ENCODE measurements around the gene MACO1. TPM values are rescaled to one million over a fixed set of nuclear protein-coding genes. Genes with fewer than 3 reads are reported as not detected.

The MACO1 gene
- total and polyA plus RNA-seq, 2 of the 8 experiments (the other 6 are each of a cell fraction or from before 2014, with no cell fraction given) = 3.5 to 15.1 TPM

DNA sequence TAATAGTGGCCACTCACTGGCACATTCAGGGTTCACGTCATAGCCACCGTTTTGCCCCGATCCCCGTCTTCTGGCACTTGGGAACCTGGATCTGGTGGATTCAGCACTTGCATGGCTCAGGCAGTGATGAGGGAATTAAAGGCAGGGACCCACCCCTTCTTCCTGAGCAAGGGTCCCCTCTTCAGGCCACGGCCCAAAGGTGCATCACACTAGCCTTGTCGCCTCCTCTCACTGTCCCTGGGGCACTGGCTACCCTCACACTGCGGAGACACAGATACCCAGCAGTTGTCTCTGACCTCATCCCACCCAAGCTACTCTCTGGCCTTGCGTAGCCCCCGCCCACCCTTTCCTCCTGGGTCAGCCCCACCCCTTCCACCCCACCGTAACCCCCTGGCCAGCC lies 92.8 kb downstream of the MACO1 start (continued):
- TF ChIP-seq, protein P1, sequence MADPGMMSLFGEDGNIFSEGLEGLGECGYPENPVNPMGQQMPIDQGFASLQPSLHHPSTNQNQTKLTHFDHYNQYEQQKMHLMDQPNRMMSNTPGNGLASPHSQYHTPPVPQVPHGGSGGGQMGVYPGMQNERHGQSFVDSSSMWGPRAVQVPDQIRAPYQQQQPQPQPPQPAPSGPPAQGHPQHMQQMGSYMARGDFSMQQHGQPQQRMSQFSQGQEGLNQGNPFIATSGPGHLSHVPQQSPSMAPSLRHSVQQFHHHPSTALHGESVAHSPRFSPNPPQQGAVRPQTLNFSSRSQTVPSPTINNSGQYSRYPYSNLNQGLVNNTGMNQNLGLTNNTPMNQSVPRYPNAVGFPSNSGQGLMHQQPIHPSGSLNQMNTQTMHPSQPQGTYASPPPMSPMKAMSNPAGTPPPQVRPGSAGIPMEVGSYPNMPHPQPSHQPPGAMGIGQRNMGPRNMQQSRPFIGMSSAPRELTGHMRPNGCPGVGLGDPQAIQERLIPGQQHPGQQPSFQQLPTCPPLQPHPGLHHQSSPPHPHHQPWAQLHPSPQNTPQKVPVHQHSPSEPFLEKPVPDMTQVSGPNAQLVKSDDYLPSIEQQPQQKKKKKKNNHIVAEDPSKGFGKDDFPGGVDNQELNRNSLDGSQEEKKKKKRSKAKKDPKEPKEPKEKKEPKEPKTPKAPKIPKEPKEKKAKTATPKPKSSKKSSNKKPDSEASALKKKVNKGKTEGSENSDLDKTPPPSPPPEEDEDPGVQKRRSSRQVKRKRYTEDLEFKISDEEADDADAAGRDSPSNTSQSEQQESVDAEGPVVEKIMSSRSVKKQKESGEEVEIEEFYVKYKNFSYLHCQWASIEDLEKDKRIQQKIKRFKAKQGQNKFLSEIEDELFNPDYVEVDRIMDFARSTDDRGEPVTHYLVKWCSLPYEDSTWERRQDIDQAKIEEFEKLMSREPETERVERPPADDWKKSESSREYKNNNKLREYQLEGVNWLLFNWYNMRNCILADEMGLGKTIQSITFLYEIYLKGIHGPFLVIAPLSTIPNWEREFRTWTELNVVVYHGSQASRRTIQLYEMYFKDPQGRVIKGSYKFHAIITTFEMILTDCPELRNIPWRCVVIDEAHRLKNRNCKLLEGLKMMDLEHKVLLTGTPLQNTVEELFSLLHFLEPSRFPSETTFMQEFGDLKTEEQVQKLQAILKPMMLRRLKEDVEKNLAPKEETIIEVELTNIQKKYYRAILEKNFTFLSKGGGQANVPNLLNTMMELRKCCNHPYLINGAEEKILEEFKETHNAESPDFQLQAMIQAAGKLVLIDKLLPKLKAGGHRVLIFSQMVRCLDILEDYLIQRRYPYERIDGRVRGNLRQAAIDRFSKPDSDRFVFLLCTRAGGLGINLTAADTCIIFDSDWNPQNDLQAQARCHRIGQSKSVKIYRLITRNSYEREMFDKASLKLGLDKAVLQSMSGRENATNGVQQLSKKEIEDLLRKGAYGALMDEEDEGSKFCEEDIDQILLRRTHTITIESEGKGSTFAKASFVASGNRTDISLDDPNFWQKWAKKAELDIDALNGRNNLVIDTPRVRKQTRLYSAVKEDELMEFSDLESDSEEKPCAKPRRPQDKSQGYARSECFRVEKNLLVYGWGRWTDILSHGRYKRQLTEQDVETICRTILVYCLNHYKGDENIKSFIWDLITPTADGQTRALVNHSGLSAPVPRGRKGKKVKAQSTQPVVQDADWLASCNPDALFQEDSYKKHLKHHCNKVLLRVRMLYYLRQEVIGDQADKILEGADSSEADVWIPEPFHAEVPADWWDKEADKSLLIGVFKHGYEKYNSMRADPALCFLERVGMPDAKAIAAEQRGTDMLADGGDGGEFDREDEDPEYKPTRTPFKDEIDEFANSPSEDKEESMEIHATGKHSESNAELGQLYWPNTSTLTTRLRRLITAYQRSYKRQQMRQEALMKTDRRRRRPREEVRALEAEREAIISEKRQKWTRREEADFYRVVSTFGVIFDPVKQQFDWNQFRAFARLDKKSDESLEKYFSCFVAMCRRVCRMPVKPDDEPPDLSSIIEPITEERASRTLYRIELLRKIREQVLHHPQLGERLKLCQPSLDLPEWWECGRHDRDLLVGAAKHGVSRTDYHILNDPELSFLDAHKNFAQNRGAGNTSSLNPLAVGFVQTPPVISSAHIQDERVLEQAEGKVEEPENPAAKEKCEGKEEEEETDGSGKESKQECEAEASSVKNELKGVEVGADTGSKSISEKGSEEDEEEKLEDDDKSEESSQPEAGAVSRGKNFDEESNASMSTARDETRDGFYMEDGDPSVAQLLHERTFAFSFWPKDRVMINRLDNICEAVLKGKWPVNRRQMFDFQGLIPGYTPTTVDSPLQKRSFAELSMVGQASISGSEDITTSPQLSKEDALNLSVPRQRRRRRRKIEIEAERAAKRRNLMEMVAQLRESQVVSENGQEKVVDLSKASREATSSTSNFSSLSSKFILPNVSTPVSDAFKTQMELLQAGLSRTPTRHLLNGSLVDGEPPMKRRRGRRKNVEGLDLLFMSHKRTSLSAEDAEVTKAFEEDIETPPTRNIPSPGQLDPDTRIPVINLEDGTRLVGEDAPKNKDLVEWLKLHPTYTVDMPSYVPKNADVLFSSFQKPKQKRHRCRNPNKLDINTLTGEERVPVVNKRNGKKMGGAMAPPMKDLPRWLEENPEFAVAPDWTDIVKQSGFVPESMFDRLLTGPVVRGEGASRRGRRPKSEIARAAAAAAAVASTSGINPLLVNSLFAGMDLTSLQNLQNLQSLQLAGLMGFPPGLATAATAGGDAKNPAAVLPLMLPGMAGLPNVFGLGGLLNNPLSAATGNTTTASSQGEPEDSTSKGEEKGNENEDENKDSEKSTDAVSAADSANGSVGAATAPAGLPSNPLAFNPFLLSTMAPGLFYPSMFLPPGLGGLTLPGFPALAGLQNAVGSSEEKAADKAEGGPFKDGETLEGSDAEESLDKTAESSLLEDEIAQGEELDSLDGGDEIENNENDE (IDR thresholded peaks at IDR 0.05; ENCODE audit: insufficient replicate concordance, low read length) = no peak
- peak; percentile 94 for TF ChIP-seq RAD21 (IDR thresholded peaks at IDR 0.05 in 1 of 2, conservative IDR thresholded peaks at IDR 0.05 in 1 of 2; ENCODE audit: low read depth in 2 of 2, low read length in 2 of 2)
- TF ChIP-seq SP2 (IDR thresholded peaks at IDR 0.05; ENCODE audit: low read length) = no peak
- no peak for TF ChIP-seq RBBP5 (IDR thresholded peaks at IDR 0.05; ENCODE audit: borderline replicate concordance, low read depth, low read length)
- TF ChIP-seq POLR2A (IDR thresholded peaks at IDR 0.05; ENCODE audit: control extremely low read depth in 1 of 2, low read depth in 2 of 2, low read length in 2 of 2) = no peak
